ENCODE data around the gene LENG8.

- TF ChIP-seq RAD21 (conservative IDR thresholded peaks at IDR 0.05) (no peak), CTCF (IDR thresholded peaks at IDR 0.05; ENCODE audit: poor library complexity, severe bottlenecking) (no peak), POLR2AphosphoS5 (IDR thresholded peaks at IDR 0.05) (no peak), EP300 (conservative IDR thresholded peaks at IDR 0.05; ENCODE audit: poor library complexity, severe bottlenecking) (no peak), REST (IDR thresholded peaks at IDR 0.05; ENCODE audit: borderline replicate concordance) (no peak)
Measured at GRCh38 chr19:54400913-54401312, 48.1 kb upstream of the LENG8 start.
